SH-SY5Y (cell line): ENCODE data around the gene CSRNP3.

Source experiments
- GATA2 ChIP-seq: IDR thresholded peaks from 2 replicates; pipeline ENCODE4 v1.6.1; 2011; ENCODE audit warnings: mild to moderate bottlenecking, low read depth, low read length
- GATA3 ChIP-seq: IDR thresholded peaks from 2 replicates; pipeline ENCODE4 v1.6.1; 2011; ENCODE audit warnings: low read depth, mild to moderate bottlenecking, low read length, moderate library complexity

DNA sequence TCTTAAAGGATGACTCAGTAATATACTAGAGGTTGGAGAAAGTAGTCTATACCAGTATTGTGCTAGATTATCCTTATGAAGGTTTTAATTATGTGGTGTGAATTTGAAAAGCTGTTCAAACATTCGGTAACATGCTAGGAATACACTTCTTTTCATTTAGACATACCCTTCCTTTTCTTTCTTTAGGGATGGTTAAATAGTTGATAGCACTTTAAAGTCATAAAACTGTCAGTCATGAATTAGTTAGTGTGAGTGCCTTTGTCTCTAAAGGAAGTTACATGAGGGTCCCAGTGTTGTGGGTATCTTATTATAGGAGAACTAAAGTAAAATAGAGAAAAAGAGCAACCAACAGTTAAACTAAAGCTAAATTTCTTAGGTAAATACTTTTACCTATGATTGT, 149.3 kb downstream of the CSRNP3 start:
- TF ChIP-seq GATA2 (no peak), GATA3 (no peak)
